ES-I3 (cell line): ENCODE measurements around the gene YY2.
"Not testable (repeated sequence)": the region's sequence is repeated elsewhere in the genome, so short reads cannot be mapped to it uniquely, and the experiment has no call there.

Source experiments
- H3K36me3 ChIP-seq: 2 replicates; pipeline ENCODE4 v1.6.1; 2013; ENCODE audit warnings: mild to moderate bottlenecking, low read length, control low read depth, moderate library complexity; ENCODE audit not compliant: insufficient read depth
- H3K4me1 ChIP-seq: 2 replicates; pipeline ENCODE4 v1.6.1; 2013; ENCODE audit warnings: mild to moderate bottlenecking, control low read depth, low read length; ENCODE audit not compliant: insufficient read depth
- H3K9ac ChIP-seq: 2 replicates; pipeline ENCODE4 v1.6.1; 2013; ENCODE audit warnings: low read depth, mild to moderate bottlenecking, low read length, moderate library complexity
- H3K9me3 ChIP-seq: 2 replicates; pipeline ENCODE4 v1.6.1; 2013; ENCODE audit warnings: mild to moderate bottlenecking, low read length, moderate library complexity; ENCODE audit not compliant: control insufficient read depth, insufficient read depth

The YY2 gene

GRCh38 chrX:21845096-21845495, 10.7 kb upstream of the YY2 start:
- Histone ChIP-seq H3K36me3 (peaks cover 10% of the 10 kb centered on the region; the same call in 1 of the 2 replicates), H3K9me3 (no peaks in the 10 kb centered on the region)

GRCh38 chrX:21847342-21847741, 8.4 kb upstream of the YY2 start:
- H3K4me1 ChIP-seq = no peaks in the 10 kb centered on the region
- H3K36me3 ChIP-seq = peaks cover 16% of the 10 kb centered on the region
- no peaks in the 10 kb centered on the region for H3K9me3 ChIP-seq
- no peak overlapping the region for H3K9ac ChIP-seq

More at GRCh38 chrX:21845096-21845495, 10.7 kb upstream of the YY2 start:
- H3K9ac ChIP-seq = no peak overlapping the region
- H3K4me1 ChIP-seq = no peaks in the 10 kb centered on the region

- H3K9ac ChIP-seq = no peak overlapping the region
- H3K36me3 ChIP-seq = peaks cover 15% of the 10 kb centered on the region
- H3K9me3 ChIP-seq = no peaks in the 10 kb centered on the region
- H3K4me1 ChIP-seq = no peaks in the 10 kb centered on the region
Observed at GRCh38 chrX:21853578-21853977, 2.2 kb upstream of the YY2 start.

- H3K4me1 ChIP-seq = no peaks in the 10 kb centered on the region
- H3K9ac ChIP-seq = no peak overlapping the region
- H3K36me3 ChIP-seq = peaks cover 12% of the 10 kb centered on the region
- no peaks in the 10 kb centered on the region for H3K9me3 ChIP-seq
Observed at GRCh38 chrX:21856504-21856903, 717 bp downstream of the YY2 start.

GRCh38 chrX:21863241-21863640, 7.5 kb downstream of the YY2 start:
- Histone ChIP-seq H3K36me3 (no peaks in the 10 kb centered on the region), H3K4me1 (no peaks in the 10 kb centered on the region), H3K9ac (no peak overlapping the region), H3K9me3 (no peaks in the 10 kb centered on the region)

- no peaks in the 10 kb centered on the region for H3K4me1 ChIP-seq
- no peak overlapping the region for H3K9ac ChIP-seq
- no peaks in the 10 kb centered on the region for H3K9me3 ChIP-seq
- H3K36me3 ChIP-seq = no peaks in the 10 kb centered on the region
Observed at GRCh38 chrX:21865436-21865835, 9.6 kb downstream of the YY2 start.

GRCh38 chrX:21870494-21870893, 14.7 kb downstream of the YY2 start:
- no peaks in the 10 kb centered on the region for H3K4me1 ChIP-seq
- no peaks in the 10 kb centered on the region for H3K9me3 ChIP-seq
- no peak overlapping the region for H3K9ac ChIP-seq
- no peaks in the 10 kb centered on the region for H3K36me3 ChIP-seq

GRCh38 chrX:21873063-21873775, 17.4 kb downstream of the YY2 start:
- H3K9me3 ChIP-seq = no peaks in the 10 kb centered on the region
- no peaks in the 10 kb centered on the region for H3K36me3 ChIP-seq
- no peaks in the 10 kb centered on the region for H3K4me1 ChIP-seq
- H3K9ac ChIP-seq = no peak overlapping the region

GRCh38 chrX:21874182-21874581, 18.4 kb downstream of the YY2 start:
- not testable (repeated sequence) for H3K9me3 ChIP-seq

GRCh38 chrX:21875013-21875412, 19.2 kb downstream of the YY2 start:
- no peaks in the 10 kb centered on the region for H3K36me3 ChIP-seq
- H3K9me3 ChIP-seq = no peaks in the 10 kb centered on the region
- H3K4me1 ChIP-seq = no peaks in the 10 kb centered on the region
- H3K9ac ChIP-seq = no peak overlapping the region

More at GRCh38 chrX:21874182-21874581, 18.4 kb downstream of the YY2 start:
- not testable (repeated sequence) for H3K4me1 ChIP-seq, H3K9ac ChIP-seq, H3K36me3 ChIP-seq

- H3K4me1 ChIP-seq = peaks cover 10% of the 10 kb centered on the region
- peaks cover 4% of the 10 kb centered on the region for H3K36me3 ChIP-seq
- H3K9ac ChIP-seq = no peak overlapping the region
- no peaks in the 10 kb centered on the region for H3K9me3 ChIP-seq
Observed at GRCh38 chrX:21881881-21882574, 26.2 kb downstream of the YY2 start.

- H3K9ac ChIP-seq = no peak overlapping the region
- H3K4me1 ChIP-seq = peaks cover 10% of the 10 kb centered on the region
- H3K9me3 ChIP-seq = no peaks in the 10 kb centered on the region
- H3K36me3 ChIP-seq = peaks cover 4% of the 10 kb centered on the region
Observed at GRCh38 chrX:21883258-21883657, 27.5 kb downstream of the YY2 start.

GRCh38 chrX:21885568-21885967, 29.8 kb downstream of the YY2 start:
- Histone ChIP-seq H3K4me1 (peaks cover 10% of the 10 kb centered on the region), H3K9me3 (no peaks in the 10 kb centered on the region)

GRCh38 chrX:21905313-21905712, 49.5 kb downstream of the YY2 start:
- H3K9me3 ChIP-seq = no peaks in the 10 kb centered on the region
- peaks cover 34% of the 10 kb centered on the region for H3K4me1 ChIP-seq
- H3K9ac ChIP-seq = no peak overlapping the region
- no peaks in the 10 kb centered on the region for H3K36me3 ChIP-seq

More at GRCh38 chrX:21885568-21885967, 29.8 kb downstream of the YY2 start:
- H3K36me3 ChIP-seq = peaks cover 4% of the 10 kb centered on the region
- no peak overlapping the region for H3K9ac ChIP-seq

- Histone ChIP-seq H3K36me3 (no peaks in the 10 kb centered on the region), H3K9me3 (no peaks in the 10 kb centered on the region), H3K4me1 (peaks cover 34% of the 10 kb centered on the region), H3K9ac (no peak overlapping the region; the same call in 1 of the 2 replicates)
Observed at GRCh38 chrX:21905953-21906352, 50.2 kb downstream of the YY2 start.
